K562 (cell line): ENCODE results near the gene HOXC10. TPM values are rescaled to one million over a fixed set of nuclear protein-coding genes. Genes with fewer than 3 reads are reported as not detected.

Experiments used
- BHLHE40 ChIP-seq: IDR thresholded peaks from 2 replicates; pipeline ENCODE4 v1.6.1; 2011; ENCODE audit warnings: low read length, improper control_type of control experiment
- CBFA2T2 ChIP-seq: fragments of 450-650 bp; conservative IDR thresholded peaks from 2 replicates; pipeline ENCODE4 v1.6.1; 2017; ENCODE audit warnings: mild to moderate bottlenecking
- CBFA2T3 ChIP-seq: fragments of 450-650 bp; IDR thresholded peaks from 2 replicates; pipeline ENCODE4 v1.6.1; 2017
- CBX2 ChIP-seq: fragments of 200-600 bp; sonication (generic); IDR thresholded peaks from one replicate; pipeline ENCODE4 v1.6.1; 2012; ENCODE audit warnings: mild to moderate bottlenecking, low read length, inconsistent platforms; ENCODE audit not compliant: insufficient read depth, poor library complexity, severe bottlenecking
- CBX8 ChIP-seq: fragments of 200-600 bp; sonication (generic); IDR thresholded peaks from 2 replicates; pipeline ENCODE4 v1.6.1; 2012; ENCODE audit warnings: borderline replicate concordance, mixed run types, low read depth, mild to moderate bottlenecking, moderate library complexity, mixed read lengths, low read length, control low read depth, inconsistent platforms; ENCODE audit not compliant: poor library complexity, severe bottlenecking; ENCODE audit errors: extremely low read depth
- DDX20 ChIP-seq: fragments of 450-650 bp; IDR thresholded peaks from 2 replicates; pipeline ENCODE4 v1.6.1; 2016; ENCODE audit warnings: missing genetic modification characterization, low read depth, mild to moderate bottlenecking, missing compliant biosample characterization, moderate library complexity
- HSF4 ChIP-seq: fragments of 250-450 bp; sonication (Bioruptor Pico); IDR thresholded peaks from 2 replicates; pipeline ENCODE4 v2.1.2; 2022; ENCODE audit warnings: mild to moderate bottlenecking, moderate library complexity, borderline replicate concordance
- IFI16 ChIP-seq: fragments of 250-450 bp; sonication (Bioruptor Pico); IDR thresholded peaks from 2 replicates; pipeline ENCODE4 v2.1.2; 2022; ENCODE audit warnings: mild to moderate bottlenecking, inconsistent platforms
- KAT8 ChIP-seq: fragments of 450-650 bp; IDR thresholded peaks from 2 replicates; pipeline ENCODE4 v1.6.1; 2016; ENCODE audit warnings: low read depth, mild to moderate bottlenecking
- KLF1 ChIP-seq: fragments of 450-650 bp; IDR thresholded peaks from 2 replicates; pipeline ENCODE4 v1.6.1; 2016; ENCODE audit warnings: missing genetic modification characterization, missing compliant biosample characterization
- NCOA2 ChIP-seq, 2 experiments: fragments of 450-650 bp; IDR thresholded peaks; 2 replicates each; pipeline ENCODE4 v1.6.1; 2018; ENCODE audit warnings: mild to moderate bottlenecking in 2 of 2, moderate library complexity in 1 of 2; ENCODE audit not compliant: partially characterized antibody in 2 of 2
- PCBP2 ChIP-seq: fragments of 200-400 bp; formaldehyde crosslinking; IDR thresholded peaks from 2 replicates; pipeline ENCODE4 v1.6.1; 2018; ENCODE audit warnings: low read length, low read depth, mild to moderate bottlenecking, moderate library complexity; ENCODE audit not compliant: poor library complexity, severe bottlenecking
- ZC3H11A ChIP-seq: IDR thresholded peaks from 2 replicates; pipeline ENCODE4 v1.6.1; 2012; ENCODE audit warnings: low read depth, low read length, improper control_type of control experiment
- ZKSCAN1 ChIP-seq: fragments of 150-350 bp; IDR thresholded peaks from 2 replicates; pipeline ENCODE4 v1.6.1; 2016; ENCODE audit warnings: low read depth, low read length
- ZNF175 ChIP-seq: fragments of 200-800 bp; sonication (Bioruptor generic); IDR thresholded peaks from 2 replicates; pipeline ENCODE4 v1.6.1; 2016; ENCODE audit warnings: low read depth, mild to moderate bottlenecking, missing genetic modification characterization, missing compliant biosample characterization
- ZNF644 ChIP-seq: fragments of 200-800 bp; sonication (Bioruptor generic); IDR thresholded peaks from 2 replicates; pipeline ENCODE4 v1.6.1; 2016; ENCODE audit warnings: low read depth, missing genetic modification characterization, missing compliant biosample characterization
- polyA plus RNA-seq, 8 experiments: library from polyadenylated mRNA; depleted of rRNA in 4 of 8; stranded (reverse) in 5 of 8; unstranded in 3 of 8; fragments of >200 nt; fragmentation: Nextera tagmentation in 2 of 8; fragmentation: Illumina TruSeq in 1 of 8; extraction: Ambion mirVana in 2 of 8; extraction: Trizol in 1 of 8; gene quantifications; 2 replicates each; pipeline versions ENCODE4 v1.2.1 to v1.2.3, GENCODE V29; 2011 to 2014; ENCODE audit warnings: inconsistent platforms in 1 of 8, missing spikeins in 1 of 8
- total RNA-seq, 7 experiments: library from RNA; depleted of rRNA in 6 of 7; stranded (reverse); fragments of >200 nt in 6 of 7; fragmentation: Illumina TruSeq in 2 of 7; extraction: Trizol in 2 of 7; gene quantifications; 2 replicates each; pipeline versions ENCODE4 v1.2.1 to v1.2.3, GENCODE V29; 2011 to 2021; ENCODE audit warnings: low replicate concordance in 1 of 7
- TF ChIP-seq, protein P1 (sequence below): fragments of 450-650 bp; formaldehyde crosslinking; IDR thresholded peaks from 2 replicates; pipeline ENCODE4 v1.4.0; 2020; ENCODE audit warnings: mild to moderate bottlenecking, moderate library complexity
- TF ChIP-seq, protein P2 (sequence below): fragments of 150-350 bp; conservative IDR thresholded peaks from 2 replicates; pipeline ENCODE4 v1.6.1; 2014; ENCODE audit warnings: low read length
- TF ChIP-seq, protein P3 (sequence below): fragments of 450-650 bp; IDR thresholded peaks from 2 replicates; pipeline ENCODE4 v1.7.0; 2016; ENCODE audit warnings: borderline replicate concordance
- TF ChIP-seq, protein P4 (sequence below): conservative IDR thresholded peaks from 2 replicates; pipeline ENCODE4 v1.6.1; 2011; ENCODE audit warnings: low read depth, mild to moderate bottlenecking, low read length; ENCODE audit not compliant: control insufficient read depth
- TF ChIP-seq, protein P5 (sequence below): fragments of 250-450 bp; sonication (Bioruptor Pico); IDR thresholded peaks from 2 replicates; pipeline ENCODE4 v1.8.0; 2022; ENCODE audit warnings: moderate library complexity, mild to moderate bottlenecking, inconsistent platforms

The HOXC10 gene
- total and polyA plus RNA-seq, 9 of the 15 experiments (the other 6 are each of a cell fraction or from before 2014, with no cell fraction given) = 0.13 to 0.77 (median 0.35) TPM; not detected in 2

DNA sequence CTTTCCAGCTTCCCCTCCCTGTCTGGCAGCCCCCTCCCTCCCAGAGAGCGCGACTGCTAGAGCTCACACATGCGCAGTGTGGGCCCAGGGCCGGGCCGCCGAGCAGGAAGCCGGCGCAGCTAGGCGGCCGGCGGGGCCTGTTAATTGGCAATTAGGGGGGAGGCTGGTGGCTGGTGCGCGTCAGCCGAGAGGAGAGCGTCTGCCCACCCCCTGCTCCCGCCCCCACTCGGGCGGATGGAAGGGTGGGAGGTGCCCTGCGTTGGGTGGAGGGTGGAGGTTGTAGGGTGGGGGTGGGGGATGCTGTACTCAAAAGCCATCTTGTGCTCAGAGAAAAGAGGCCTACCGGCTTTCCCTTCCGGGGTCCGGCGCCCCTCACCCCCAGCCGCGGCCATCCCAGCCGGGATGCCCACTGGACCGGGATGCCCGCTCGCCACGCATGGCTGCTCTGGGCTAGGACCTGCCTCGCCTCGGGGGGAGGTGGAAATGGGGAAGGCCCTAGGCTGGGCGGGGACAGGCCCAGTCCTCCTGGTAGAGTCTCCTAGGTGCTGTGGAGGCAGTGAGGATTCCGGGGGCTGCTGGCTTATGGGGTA lies 33.0 kb downstream of the HOXC10 start (continued):
- TF ChIP-seq, protein P1, sequence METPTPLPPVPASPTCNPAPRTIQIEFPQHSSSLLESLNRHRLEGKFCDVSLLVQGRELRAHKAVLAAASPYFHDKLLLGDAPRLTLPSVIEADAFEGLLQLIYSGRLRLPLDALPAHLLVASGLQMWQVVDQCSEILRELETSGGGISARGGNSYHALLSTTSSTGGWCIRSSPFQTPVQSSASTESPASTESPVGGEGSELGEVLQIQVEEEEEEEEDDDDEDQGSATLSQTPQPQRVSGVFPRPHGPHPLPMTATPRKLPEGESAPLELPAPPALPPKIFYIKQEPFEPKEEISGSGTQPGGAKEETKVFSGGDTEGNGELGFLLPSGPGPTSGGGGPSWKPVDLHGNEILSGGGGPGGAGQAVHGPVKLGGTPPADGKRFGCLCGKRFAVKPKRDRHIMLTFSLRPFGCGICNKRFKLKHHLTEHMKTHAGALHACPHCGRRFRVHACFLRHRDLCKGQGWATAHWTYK (CRISPR knock-in tag) = peak; percentile 66; the same call in 1 of the 2 replicates
- TF ChIP-seq NCOA2 (IDR thresholded peaks at IDR 0.05; ENCODE audit: partially characterized antibody in 2 of 2) (no peak), CBFA2T3 (no peak), CBX8 (no peak), ZNF644 (tag) (no peak), CBX2 (no peak), KAT8 (no peak), DDX20 (no peak), ZNF175 (CRISPR knock-in tag) (0 out of 2 replicates have a peak, but pooled peaks have one; percentile 41), KLF1 (tag) (no peak), HSF4 (CRISPR knock-in tag) (no peak), ZC3H11A (no peak), ZKSCAN1 (no peak; the same call in 1 of the 2 replicates), CBFA2T2 (no peak), PCBP2 (no peak), BHLHE40 (no peak), IFI16 (no peak)
- TF ChIP-seq, protein P2, sequence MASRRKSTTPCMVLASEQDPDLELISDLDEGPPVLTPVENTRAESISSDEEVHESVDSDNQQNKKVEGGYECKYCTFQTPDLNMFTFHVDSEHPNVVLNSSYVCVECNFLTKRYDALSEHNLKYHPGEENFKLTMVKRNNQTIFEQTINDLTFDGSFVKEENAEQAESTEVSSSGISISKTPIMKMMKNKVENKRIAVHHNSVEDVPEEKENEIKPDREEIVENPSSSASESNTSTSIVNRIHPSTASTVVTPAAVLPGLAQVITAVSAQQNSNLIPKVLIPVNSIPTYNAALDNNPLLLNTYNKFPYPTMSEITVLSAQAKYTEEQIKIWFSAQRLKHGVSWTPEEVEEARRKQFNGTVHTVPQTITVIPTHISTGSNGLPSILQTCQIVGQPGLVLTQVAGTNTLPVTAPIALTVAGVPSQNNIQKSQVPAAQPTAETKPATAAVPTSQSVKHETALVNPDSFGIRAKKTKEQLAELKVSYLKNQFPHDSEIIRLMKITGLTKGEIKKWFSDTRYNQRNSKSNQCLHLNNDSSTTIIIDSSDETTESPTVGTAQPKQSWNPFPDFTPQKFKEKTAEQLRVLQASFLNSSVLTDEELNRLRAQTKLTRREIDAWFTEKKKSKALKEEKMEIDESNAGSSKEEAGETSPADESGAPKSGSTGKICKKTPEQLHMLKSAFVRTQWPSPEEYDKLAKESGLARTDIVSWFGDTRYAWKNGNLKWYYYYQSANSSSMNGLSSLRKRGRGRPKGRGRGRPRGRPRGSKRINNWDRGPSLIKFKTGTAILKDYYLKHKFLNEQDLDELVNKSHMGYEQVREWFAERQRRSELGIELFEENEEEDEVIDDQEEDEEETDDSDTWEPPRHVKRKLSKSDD = no peak
- TF ChIP-seq, protein P3, sequence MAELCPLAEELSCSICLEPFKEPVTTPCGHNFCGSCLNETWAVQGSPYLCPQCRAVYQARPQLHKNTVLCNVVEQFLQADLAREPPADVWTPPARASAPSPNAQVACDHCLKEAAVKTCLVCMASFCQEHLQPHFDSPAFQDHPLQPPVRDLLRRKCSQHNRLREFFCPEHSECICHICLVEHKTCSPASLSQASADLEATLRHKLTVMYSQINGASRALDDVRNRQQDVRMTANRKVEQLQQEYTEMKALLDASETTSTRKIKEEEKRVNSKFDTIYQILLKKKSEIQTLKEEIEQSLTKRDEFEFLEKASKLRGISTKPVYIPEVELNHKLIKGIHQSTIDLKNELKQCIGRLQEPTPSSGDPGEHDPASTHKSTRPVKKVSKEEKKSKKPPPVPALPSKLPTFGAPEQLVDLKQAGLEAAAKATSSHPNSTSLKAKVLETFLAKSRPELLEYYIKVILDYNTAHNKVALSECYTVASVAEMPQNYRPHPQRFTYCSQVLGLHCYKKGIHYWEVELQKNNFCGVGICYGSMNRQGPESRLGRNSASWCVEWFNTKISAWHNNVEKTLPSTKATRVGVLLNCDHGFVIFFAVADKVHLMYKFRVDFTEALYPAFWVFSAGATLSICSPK = no peak
- TF ChIP-seq, protein P4, sequence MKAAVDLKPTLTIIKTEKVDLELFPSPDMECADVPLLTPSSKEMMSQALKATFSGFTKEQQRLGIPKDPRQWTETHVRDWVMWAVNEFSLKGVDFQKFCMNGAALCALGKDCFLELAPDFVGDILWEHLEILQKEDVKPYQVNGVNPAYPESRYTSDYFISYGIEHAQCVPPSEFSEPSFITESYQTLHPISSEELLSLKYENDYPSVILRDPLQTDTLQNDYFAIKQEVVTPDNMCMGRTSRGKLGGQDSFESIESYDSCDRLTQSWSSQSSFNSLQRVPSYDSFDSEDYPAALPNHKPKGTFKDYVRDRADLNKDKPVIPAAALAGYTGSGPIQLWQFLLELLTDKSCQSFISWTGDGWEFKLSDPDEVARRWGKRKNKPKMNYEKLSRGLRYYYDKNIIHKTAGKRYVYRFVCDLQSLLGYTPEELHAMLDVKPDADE = no peak
- TF ChIP-seq, protein P5, sequence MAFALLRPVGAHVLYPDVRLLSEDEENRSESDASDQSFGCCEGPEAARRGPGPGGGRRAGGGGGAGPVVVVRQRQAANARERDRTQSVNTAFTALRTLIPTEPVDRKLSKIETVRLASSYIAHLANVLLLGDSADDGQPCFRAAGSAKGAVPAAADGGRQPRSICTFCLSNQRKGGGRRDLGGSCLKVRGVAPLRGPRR = no peak
